Keratinocyte (primary cell): Measurements from ENCODE around the gene PPP1R26.
"Not testable (repeated sequence)": the region's sequence is repeated elsewhere in the genome, so short reads cannot be mapped to it uniquely, and the experiment has no call there.

ENCODE experiments used
- EZH2 ChIP-seq: IDR thresholded peaks from one replicate; pipeline ENCODE4 v1.6.1; 2012; ENCODE audit warnings: inconsistent platforms, mild to moderate bottlenecking, low read length, moderate library complexity
- TF ChIP-seq, protein P1 (sequence below), 3 experiments: IDR thresholded peaks in 1 of 3; conservative IDR thresholded peaks in 1 of 3; optimal IDR thresholded peaks in 1 of 3; 2 replicates in 2 of 3; 3 replicates in 1 of 3; pipeline versions ENCODE3 to v1.5.1; 2011; ENCODE audit warnings: low read length in 3 of 3, mild to moderate bottlenecking in 3 of 3, moderate library complexity in 2 of 3, control low read depth in 1 of 3, inconsistent platforms in 1 of 3; ENCODE audit not compliant: insufficient read depth in 2 of 3; ENCODE audit errors: extremely low read depth in 1 of 3

GRCh38 chr9:135534826-135535225 lies 55.2 kb downstream of the PPP1R26 start:
- TF ChIP-seq, protein P1, sequence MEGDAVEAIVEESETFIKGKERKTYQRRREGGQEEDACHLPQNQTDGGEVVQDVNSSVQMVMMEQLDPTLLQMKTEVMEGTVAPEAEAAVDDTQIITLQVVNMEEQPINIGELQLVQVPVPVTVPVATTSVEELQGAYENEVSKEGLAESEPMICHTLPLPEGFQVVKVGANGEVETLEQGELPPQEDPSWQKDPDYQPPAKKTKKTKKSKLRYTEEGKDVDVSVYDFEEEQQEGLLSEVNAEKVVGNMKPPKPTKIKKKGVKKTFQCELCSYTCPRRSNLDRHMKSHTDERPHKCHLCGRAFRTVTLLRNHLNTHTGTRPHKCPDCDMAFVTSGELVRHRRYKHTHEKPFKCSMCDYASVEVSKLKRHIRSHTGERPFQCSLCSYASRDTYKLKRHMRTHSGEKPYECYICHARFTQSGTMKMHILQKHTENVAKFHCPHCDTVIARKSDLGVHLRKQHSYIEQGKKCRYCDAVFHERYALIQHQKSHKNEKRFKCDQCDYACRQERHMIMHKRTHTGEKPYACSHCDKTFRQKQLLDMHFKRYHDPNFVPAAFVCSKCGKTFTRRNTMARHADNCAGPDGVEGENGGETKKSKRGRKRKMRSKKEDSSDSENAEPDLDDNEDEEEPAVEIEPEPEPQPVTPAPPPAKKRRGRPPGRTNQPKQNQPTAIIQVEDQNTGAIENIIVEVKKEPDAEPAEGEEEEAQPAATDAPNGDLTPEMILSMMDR (optimal IDR thresholded peaks at IDR 0.05 in 1 of 3, IDR thresholded peaks at IDR 0.05 in 1 of 3, conservative IDR thresholded peaks at IDR 0.05 in 1 of 3; ENCODE audit: extremely low read depth in 1 of 3, insufficient read depth in 2 of 3, low read length in 3 of 3) = not testable (repeated sequence)
- TF ChIP-seq EZH2 = not testable (repeated sequence)
